Loucy (cell line): Measurements from ENCODE around the gene GUCY1B1.

Experiments
- H2AFZ ChIP-seq: fragments of 200-600 bp; sonication (generic); 2 replicates; pipeline ENCODE4 v1.6.0; 2016; ENCODE audit warnings: antibody characterized with exemption, mild to moderate bottlenecking, low read length, moderate library complexity
- H3F3A ChIP-seq: fragments of 200-600 bp; 2 replicates; pipeline ENCODE4 v1.6.0; 2016; ENCODE audit warnings: antibody characterized with exemption, low read depth, mild to moderate bottlenecking
- H3K27me3 ChIP-seq: fragments of 200-600 bp; sonication (generic); 2 replicates; pipeline ENCODE4 v1.6.1; 2014; ENCODE audit warnings: low read length, mild to moderate bottlenecking; ENCODE audit not compliant: insufficient read depth, poor library complexity, severe bottlenecking
- H3K36me3 ChIP-seq: fragments of 200-600 bp; sonication (generic); 2 replicates; pipeline ENCODE4 v1.6.1; 2016; ENCODE audit warnings: low read length; ENCODE audit not compliant: insufficient read depth
- H3K4me1 ChIP-seq: fragments of 200-600 bp; sonication (generic); 2 replicates; pipeline ENCODE4 v1.5.1; 2014; ENCODE audit warnings: low read length, mild to moderate bottlenecking; ENCODE audit not compliant: insufficient read depth, poor library complexity, severe bottlenecking
- H3K4me2 ChIP-seq: fragments of 200-600 bp; sonication (generic); 2 replicates; pipeline ENCODE4 v1.6.0; 2014; ENCODE audit warnings: antibody characterized with exemption, low read length, low read depth, mild to moderate bottlenecking; ENCODE audit not compliant: poor library complexity, severe bottlenecking
- H3K4me3 ChIP-seq: fragments of 200-600 bp; sonication (generic); 2 replicates; pipeline ENCODE4 v1.5.1; 2014; ENCODE audit warnings: low read length, mild to moderate bottlenecking, mixed read lengths; ENCODE audit not compliant: poor library complexity, severe bottlenecking
- H3K79me2 ChIP-seq: fragments of 200-600 bp; sonication (generic); 2 replicates; pipeline ENCODE4 v1.6.1; 2014; ENCODE audit warnings: low read length; ENCODE audit not compliant: insufficient read depth
- H3K9ac ChIP-seq: fragments of 200-600 bp; sonication (generic); 2 replicates; pipeline ENCODE4 v1.6.0; 2014; ENCODE audit warnings: mild to moderate bottlenecking, low read depth, low read length, moderate library complexity; ENCODE audit not compliant: poor library complexity, severe bottlenecking
- H3K9me2 ChIP-seq: fragments of 200-600 bp; sonication (generic); replicated peaks from 2 replicates; pipeline ENCODE4 v1.6.1; 2016; ENCODE audit warnings: low read depth, low read length, mixed read lengths
- H3K9me3 ChIP-seq: fragments of 200-600 bp; sonication (generic); 2 replicates; pipeline ENCODE4 v1.6.1; 2014; ENCODE audit warnings: mild to moderate bottlenecking, antibody characterized with exemption, low read length, low read depth; ENCODE audit not compliant: insufficient read depth
- H4K20me1 ChIP-seq: fragments of 200-600 bp; sonication (generic); 2 replicates; pipeline ENCODE4 v1.6.0; 2014; ENCODE audit warnings: antibody characterized with exemption, low read length, mild to moderate bottlenecking; ENCODE audit not compliant: insufficient read depth, poor library complexity, severe bottlenecking
- CTCF ChIP-seq: fragments of 200-600 bp; sonication (generic); conservative IDR thresholded peaks from 2 replicates; pipeline ENCODE4 v1.5.1; 2014; ENCODE audit warnings: mild to moderate bottlenecking, antibody characterized with exemption, low read length
- EZH2phosphoT487 ChIP-seq: fragments of 200-600 bp; IDR thresholded peaks from 2 replicates; pipeline ENCODE4 v1.6.1; 2018; ENCODE audit warnings: antibody characterized with exemption, mild to moderate bottlenecking, moderate library complexity, borderline replicate concordance

GUCY1B1 gene

GRCh38 chr4:155722816-155723499 lies 35.9 kb upstream of the GUCY1B1 start:
- no peak for TF ChIP-seq EZH2phosphoT487
- Histone ChIP-seq H3F3A (no peaks in the 10 kb centered on the region), H3K36me3 (0 out of 2 replicates have a peak, but pooled peaks cover 4% of the 10 kb centered on the region), H3K9me3 (no peaks in the 10 kb centered on the region), H4K20me1 (no peaks in the 10 kb centered on the region), H3K79me2 (no peaks in the 10 kb centered on the region), H3K4me1 (no peaks in the 10 kb centered on the region), H3K4me3 (no peak overlapping the region), H3K9me2 (no peaks in the 10 kb centered on the region), H3K9ac (no peak overlapping the region), H3K4me2 (no peak overlapping the region), H2AFZ (no peak overlapping the region), H3K27me3 (no peaks in the 10 kb centered on the region)

- TF ChIP-seq CTCF (no peak), EZH2phosphoT487 (no peak)
- Histone ChIP-seq H2AFZ (no peak overlapping the region), H3K79me2 (no peaks in the 10 kb centered on the region), H3K9ac (no peak overlapping the region), H3K36me3 (0 out of 2 replicates have a peak, but pooled peaks cover 4% of the 10 kb centered on the region), H3K4me2 (no peak overlapping the region), H4K20me1 (no peaks in the 10 kb centered on the region), H3K27me3 (no peaks in the 10 kb centered on the region), H3K4me3 (no peak overlapping the region), H3K4me1 (no peaks in the 10 kb centered on the region), H3F3A (no peaks in the 10 kb centered on the region), H3K9me2 (no peaks in the 10 kb centered on the region), H3K9me3 (no peaks in the 10 kb centered on the region)
These were observed 34.1 kb upstream of the GUCY1B1 start for GRCh38 chr4:155724731-155725130.

- H3K4me3 ChIP-seq: no peak overlapping the region
- no peaks in the 10 kb centered on the region for H3K9me3 ChIP-seq
- no peaks in the 10 kb centered on the region for H3K4me1 ChIP-seq
- TF ChIP-seq CTCF (no peak), EZH2phosphoT487 (no peak)
- H3K9me2 ChIP-seq: no peaks in the 10 kb centered on the region
- H3K4me2 ChIP-seq: no peak overlapping the region
- H3K9ac ChIP-seq: no peak overlapping the region
- no peaks in the 10 kb centered on the region for H3K27me3 ChIP-seq
- H2AFZ ChIP-seq: no peak overlapping the region
- H3K79me2 ChIP-seq: no peaks in the 10 kb centered on the region
- no peaks in the 10 kb centered on the region for H3K36me3 ChIP-seq
- H3F3A ChIP-seq: no peaks in the 10 kb centered on the region
- H4K20me1 ChIP-seq: no peaks in the 10 kb centered on the region
These were observed 24.8 kb upstream of the GUCY1B1 start for GRCh38 chr4:155734065-155734464.

- Histone ChIP-seq H4K20me1 (no peaks in the 10 kb centered on the region), H3K79me2 (no peaks in the 10 kb centered on the region), H3K4me2 (no peak overlapping the region), H2AFZ (no peak overlapping the region), H3K36me3 (no peaks in the 10 kb centered on the region), H3K27me3 (no peaks in the 10 kb centered on the region), H3K9me3 (no peaks in the 10 kb centered on the region), H3K9ac (no peak overlapping the region), H3K9me2 (no peaks in the 10 kb centered on the region), H3K4me3 (no peak overlapping the region), H3K4me1 (no peaks in the 10 kb centered on the region), H3F3A (no peaks in the 10 kb centered on the region)
- TF ChIP-seq CTCF (no peak), EZH2phosphoT487 (no peak)
These were observed 23.9 kb upstream of the GUCY1B1 start for GRCh38 chr4:155734951-155735350.
